NOMO-1 (cell line): Measurements from ENCODE around the gene CTNNBL1.

Source experiments
- DNase-seq, 2 experiments: peaks; one replicate each; lab custom pipeline; 2025; ENCODE audit not compliant: unreplicated experiment in 2 of 2; lab: John Stamatoyannopoulos, UW

CTNNBL1 gene

GRCh38 chr20:37895166-37895565 is 201.3 kb downstream of the CTNNBL1 start:
- no peak for DNase-seq

GRCh38 chr20:37896932-37897548 is 203.2 kb downstream of the CTNNBL1 start:
- no peak for DNase-seq

GRCh38 chr20:37898233-37899104 is 204.6 kb downstream of the CTNNBL1 start:
- DNase-seq = no peak

- no peak for DNase-seq
These were observed 205.5 kb downstream of the CTNNBL1 start for GRCh38 chr20:37899105-37900045.

GRCh38 chr20:37901240-37901639 is 207.4 kb downstream of the CTNNBL1 start:
- peak in 1 of 2 experiments; percentile 4 for DNase-seq

- DNase-seq = peak; percentile 39 to 48
These were observed 208.0 kb downstream of the CTNNBL1 start for GRCh38 chr20:37901654-37902503.

GRCh38 chr20:37902504-37903313 is 208.9 kb downstream of the CTNNBL1 start, which contains the start of gene VSTM2L:
VSTM2L (plus strand) TSS chr20:37903127; CDS start chr20:37903351, 224 bp downstream.
- DNase-seq = no peak

- DNase-seq = no peak
These were observed 209.6 kb downstream of the CTNNBL1 start for GRCh38 chr20:37903317-37904007.

- no peak for DNase-seq
These were observed 210.3 kb downstream of the CTNNBL1 start for GRCh38 chr20:37904008-37904642.

- DNase-seq = no peak
These were observed 211.1 kb downstream of the CTNNBL1 start for GRCh38 chr20:37904845-37905373.

GRCh38 chr20:37905671-37906613 is 212.1 kb downstream of the CTNNBL1 start:
- DNase-seq = no peak

- DNase-seq = no peak
These were observed 213.5 kb downstream of the CTNNBL1 start for GRCh38 chr20:37907330-37907676.

GRCh38 chr20:37907677-37908401 is 214.0 kb downstream of the CTNNBL1 start:
- DNase-seq = no peak

GRCh38 chr20:37911261-37911660 is 217.4 kb downstream of the CTNNBL1 start:
- DNase-seq = no peak

- peak; percentile 4 to 26 for DNase-seq
These were observed 218.0 kb downstream of the CTNNBL1 start for GRCh38 chr20:37911838-37912281.

GRCh38 chr20:37912874-37913273 is 219.0 kb downstream of the CTNNBL1 start:
- no peak for DNase-seq
